GM23338 (cell line): ENCODE results near the gene GUCA2B.

ENCODE experiments used
- CREB1 ChIP-seq: fragments of 250-450 bp; sonication (Bioruptor Pico); IDR thresholded peaks from 2 replicates; pipeline ENCODE4 v1.5.0; 2020; ENCODE audit warnings: low read depth, mild to moderate bottlenecking, moderate library complexity
- CTCF ChIP-seq, 2 experiments: fragments of 200-600 bp in 1 of 2; sonication (generic) in 1 of 2; conservative IDR thresholded peaks; 2 replicates each; pipeline versions ENCODE4 v1.5.1 to v1.6.1; 2016 to 2017; ENCODE audit warnings: antibody characterized with exemption in 2 of 2, low read depth in 2 of 2, mild to moderate bottlenecking in 2 of 2, moderate library complexity in 1 of 2
- ETS1 ChIP-seq: IDR thresholded peaks from 2 replicates; pipeline ENCODE4 v1.6.1; 2016; ENCODE audit warnings: antibody characterized with exemption
- EZH2 ChIP-seq: fragments of 200-600 bp; sonication (generic); IDR thresholded peaks from one replicate; pipeline ENCODE4 v1.8.0; 2017; ENCODE audit warnings: antibody characterized with exemption, mild to moderate bottlenecking, low read depth; ENCODE audit not compliant: unreplicated experiment
- EZH2phosphoT487 ChIP-seq: fragments of 200-600 bp; sonication (generic); IDR thresholded peaks from one replicate; pipeline ENCODE4 v1.8.1; 2018; ENCODE audit warnings: antibody characterized with exemption; ENCODE audit not compliant: unreplicated experiment
- JUNB ChIP-seq: IDR thresholded peaks from one replicate; pipeline ENCODE4 v1.6.1; 2016; ENCODE audit warnings: antibody characterized with exemption; ENCODE audit not compliant: unreplicated experiment
- POLR2AphosphoS5 ChIP-seq: IDR thresholded peaks from 2 replicates; pipeline ENCODE4 v1.6.1; 2016; ENCODE audit warnings: antibody characterized with exemption, low read depth
- REST ChIP-seq: IDR thresholded peaks from one replicate; pipeline ENCODE4 v1.6.1; 2018; ENCODE audit warnings: antibody characterized with exemption; ENCODE audit not compliant: unreplicated experiment
- ZNF114 ChIP-seq: fragments of 250-450 bp; sonication (Bioruptor Pico); IDR thresholded peaks from 2 replicates; pipeline ENCODE4 v1.5.0; 2020; ENCODE audit warnings: mild to moderate bottlenecking, moderate library complexity

DNA sequence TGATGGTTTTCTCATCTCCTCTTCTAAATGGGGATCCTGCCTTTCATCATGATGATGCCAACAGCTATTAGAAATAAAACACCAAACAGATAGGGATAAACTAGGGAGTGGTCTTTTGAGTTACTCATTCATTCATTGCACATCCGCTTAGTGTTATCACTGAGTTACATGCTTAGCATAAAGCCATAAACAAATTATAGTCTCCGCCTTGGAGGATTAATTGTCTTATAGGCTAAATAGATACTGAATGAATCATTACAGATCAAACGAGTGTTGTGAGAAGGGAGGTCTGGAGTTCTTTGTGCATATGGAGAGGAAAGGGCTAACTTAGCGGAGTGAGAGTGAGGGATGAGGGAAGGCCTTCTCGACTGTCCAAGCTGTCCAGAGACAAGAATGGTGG, 19.8 kb upstream of the GUCA2B start:
- TF ChIP-seq CTCF (conservative IDR thresholded peaks at IDR 0.05; ENCODE audit: low read depth in 2 of 2): no peak
- no peak for TF ChIP-seq EZH2
- TF ChIP-seq EZH2phosphoT487: no peak
- TF ChIP-seq REST: no peak
- TF ChIP-seq POLR2AphosphoS5: no peak
- no peak for TF ChIP-seq CREB1 (CRISPR knock-in tag)
- no peak for TF ChIP-seq JUNB
- TF ChIP-seq ETS1: no peak
- no peak for TF ChIP-seq ZNF114 (CRISPR knock-in tag)
